ENCODE results near the gene MYDGF. TPM values are rescaled to one million over a fixed set of nuclear protein-coding genes. Genes with fewer than 3 reads are reported as not detected.

Gene MYDGF
- total RNA-seq, 1 experiment from 2014 or later, result 250 TPM

DNA sequence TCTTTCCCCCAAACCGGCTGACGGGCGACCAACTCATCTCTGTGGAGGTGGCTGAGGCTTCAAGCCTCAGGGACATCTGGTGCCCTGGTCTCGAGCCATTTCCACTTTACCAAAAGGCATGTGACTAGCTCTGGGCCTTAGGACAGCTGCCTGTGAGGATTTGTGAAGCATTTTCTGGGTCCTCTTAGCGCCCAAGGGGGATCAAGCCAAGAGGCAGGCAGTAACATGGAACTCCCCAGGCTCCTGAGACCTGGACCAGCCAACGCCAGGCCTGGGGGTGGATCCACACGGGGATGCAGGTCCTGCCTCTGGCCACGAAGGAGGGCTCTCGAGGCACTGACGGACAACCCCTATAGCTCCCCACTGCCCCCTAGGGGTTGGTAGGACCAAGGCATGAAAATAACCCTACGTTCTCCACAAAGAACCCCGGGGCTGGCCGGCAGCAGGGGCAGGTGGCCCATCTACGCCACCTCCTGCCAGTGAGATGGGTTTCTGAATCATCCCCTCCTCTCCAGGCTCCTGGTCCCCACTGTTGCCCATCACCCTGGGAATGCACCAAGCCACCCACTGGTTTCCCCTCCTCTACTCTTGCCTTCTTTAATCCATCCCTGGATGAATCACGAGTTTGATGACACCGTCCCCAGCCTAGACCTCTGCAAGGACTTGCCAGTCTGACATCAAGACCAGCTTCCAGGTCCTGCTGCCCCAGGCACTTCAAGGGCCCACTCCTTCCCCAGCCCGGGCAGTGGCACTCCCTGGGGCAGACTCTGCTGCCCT is 7.0 kb upstream of the MYDGF start:
- Histone ChIP-seq H3K27ac (no peak overlapping the region), H3K9me3 (replicated peaks) (no peaks in the 10 kb centered on the region), H3K27me3 (replicated peaks) (no peaks in the 10 kb centered on the region), H3K4me1 (replicated peaks) (no peaks in the 10 kb centered on the region), H3K4me3 (no peak overlapping the region), H3K36me3 (peaks cover 53% of the 10 kb centered on the region)
- peak in 1 of 2 experiments; percentile 55 for DNase-seq (ENCODE audit: low read depth in 1 of 2, low spot score in 2 of 2)

DNA sequence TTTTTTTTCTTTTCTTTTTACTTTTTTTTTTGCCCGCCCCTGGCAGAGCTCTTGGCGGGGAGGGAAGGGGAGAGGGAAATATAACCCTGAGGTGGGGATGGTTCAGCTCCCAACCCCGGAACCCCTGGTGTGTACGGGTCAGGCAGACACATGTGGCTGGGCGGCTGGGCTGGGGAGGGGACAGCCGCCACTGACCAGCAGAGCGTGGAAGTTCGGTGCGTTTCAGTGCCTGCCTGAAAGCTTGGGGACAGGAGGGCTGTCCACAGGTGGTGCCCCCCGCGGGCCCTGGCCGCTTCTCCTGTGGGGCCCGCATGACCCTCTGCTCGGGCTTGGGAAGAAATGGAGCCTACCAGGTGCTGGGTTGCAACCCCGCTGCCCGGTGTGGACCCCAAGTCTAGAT is 5.2 kb upstream of the MYDGF start:
- peaks cover 7% of the 10 kb centered on the region for H3K4me1 ChIP-seq (replicated peaks)
- H3K36me3 ChIP-seq, result peaks cover 43% of the 10 kb centered on the region
- no peak overlapping the region for H3K27ac ChIP-seq
- H3K9me3 ChIP-seq (replicated peaks), result no peaks in the 10 kb centered on the region; the same call in 1 of the 2 replicates
- no peaks in the 10 kb centered on the region for H3K27me3 ChIP-seq (replicated peaks)
- H3K4me3 ChIP-seq, result no peak overlapping the region
- DNase-seq (ENCODE audit: low read depth in 1 of 2, low spot score in 2 of 2), result no peak

DNA sequence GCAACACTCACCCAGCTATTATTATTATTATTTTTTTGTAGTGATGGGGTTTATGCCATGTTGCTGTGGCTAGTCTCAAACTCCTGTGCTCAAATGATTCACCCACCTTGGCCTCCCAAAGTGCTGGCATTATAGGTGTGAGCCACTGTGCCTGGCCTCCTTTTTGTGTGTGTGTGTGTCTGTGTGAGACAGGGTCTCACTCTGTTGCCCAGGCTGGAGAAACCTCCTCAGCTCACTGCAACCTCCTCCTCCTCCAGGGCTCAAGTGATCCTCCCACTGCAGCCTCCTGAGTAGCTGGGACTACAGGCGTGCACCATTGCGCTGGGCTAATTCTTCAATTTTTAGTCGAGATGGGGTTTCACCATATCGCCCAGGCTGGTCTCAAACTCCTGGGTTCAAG is 3.6 kb upstream of the MYDGF start:
- Histone ChIP-seq H3K27ac (no peak overlapping the region), H3K36me3 (peaks cover 47% of the 10 kb centered on the region), H3K27me3 (replicated peaks) (no peaks in the 10 kb centered on the region), H3K9me3 (replicated peaks) (no peaks in the 10 kb centered on the region; the same call in 1 of the 2 replicates), H3K4me3 (no peak overlapping the region), H3K4me1 (replicated peaks) (peaks cover 14% of the 10 kb centered on the region)
- DNase-seq (ENCODE audit: low read depth in 1 of 2, low spot score in 2 of 2), result no peak

DNA sequence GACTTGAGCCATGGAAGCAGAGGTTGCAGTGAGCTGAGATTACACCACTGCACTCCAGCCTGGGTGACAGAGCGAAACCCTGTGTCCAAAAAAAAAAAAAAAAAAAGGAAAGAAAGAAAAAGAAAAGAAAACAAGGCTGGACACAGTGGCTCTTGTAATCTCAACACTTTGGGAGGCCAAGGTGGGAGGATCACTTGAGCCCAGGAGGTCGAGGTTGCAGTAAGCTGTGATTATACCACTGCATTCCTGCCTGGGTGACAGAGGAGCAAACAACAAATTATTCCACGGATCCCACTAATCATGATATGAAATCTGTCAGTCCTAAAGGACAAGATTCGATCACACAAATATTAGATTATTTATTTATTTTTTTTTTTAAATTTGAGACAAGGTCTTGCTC is 3.1 kb upstream of the MYDGF start:
- H3K36me3 ChIP-seq, result peaks cover 47% of the 10 kb centered on the region
- no peak overlapping the region for H3K4me3 ChIP-seq
- peaks cover 14% of the 10 kb centered on the region for H3K4me1 ChIP-seq (replicated peaks)
- H3K27ac ChIP-seq, result no peak overlapping the region
- H3K9me3 ChIP-seq (replicated peaks), result no peaks in the 10 kb centered on the region; the same call in 1 of the 2 replicates
- no peak for DNase-seq (ENCODE audit: low read depth in 1 of 2, low spot score in 2 of 2)
- H3K27me3 ChIP-seq (replicated peaks), result no peaks in the 10 kb centered on the region

DNA sequence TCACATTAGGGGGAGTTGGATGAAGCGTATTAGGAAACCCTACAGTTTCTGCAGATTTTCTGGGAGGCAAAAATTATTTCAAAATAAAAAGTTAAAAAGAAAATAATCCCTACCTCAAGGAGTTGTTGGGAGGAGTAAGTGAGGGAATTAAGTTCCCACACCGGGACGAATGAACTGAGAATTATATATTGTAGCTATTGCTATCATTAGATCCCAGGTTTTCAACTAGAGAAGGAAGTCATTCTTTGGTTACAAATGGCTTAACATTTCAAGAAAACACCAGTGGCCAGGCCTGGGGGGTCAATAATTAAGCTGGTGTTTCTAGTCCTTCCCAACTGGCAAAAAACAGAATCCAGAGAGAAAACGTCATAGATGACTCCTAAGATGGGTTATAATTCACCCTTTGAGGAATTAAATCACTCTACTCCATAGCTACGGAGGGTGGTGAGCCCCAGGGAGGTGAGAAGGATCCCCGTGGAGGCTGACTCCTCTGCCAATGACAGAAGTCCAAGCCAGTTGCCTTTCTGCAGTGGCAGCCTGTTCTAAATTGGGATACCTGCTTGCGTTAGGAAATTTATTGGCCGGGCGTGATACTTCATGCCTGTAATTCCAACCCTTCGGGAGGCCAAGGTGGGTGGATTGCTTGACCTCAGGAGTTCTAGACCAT is 1.2 kb upstream of the MYDGF start:
- DNase-seq (ENCODE audit: low read depth in 1 of 2, low spot score in 2 of 2), result no peak
- Histone ChIP-seq H3K27me3 (replicated peaks) (no peaks in the 10 kb centered on the region), H3K36me3 (peaks cover 47% of the 10 kb centered on the region), H3K27ac (no peak overlapping the region), H3K9me3 (replicated peaks) (no peaks in the 10 kb centered on the region; the same call in 1 of the 2 replicates), H3K4me1 (replicated peaks) (peaks cover 14% of the 10 kb centered on the region), H3K4me3 (no peak overlapping the region)

DNA sequence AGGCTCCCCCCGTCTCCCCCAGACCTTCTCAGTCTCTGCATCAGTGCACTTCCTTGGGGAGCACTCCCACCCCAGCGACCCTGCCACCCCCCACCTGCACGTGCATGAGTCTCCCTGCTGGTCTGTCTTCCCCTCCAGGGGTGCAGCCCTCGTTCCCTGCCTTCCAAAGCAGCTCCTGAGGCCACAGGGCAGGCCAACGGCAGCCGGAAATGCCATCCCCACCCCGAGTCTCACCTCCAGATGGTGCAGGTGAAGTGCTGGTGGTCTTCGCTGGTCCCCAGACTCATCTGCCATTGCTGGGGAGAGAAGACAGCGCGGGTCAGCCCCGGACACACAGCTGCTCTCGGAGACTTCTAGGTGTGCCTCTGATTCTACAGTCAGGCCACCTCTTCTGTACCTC is 5.5 kb downstream of the MYDGF start:
- Histone ChIP-seq H3K36me3 (peaks cover 87% of the 10 kb centered on the region), H3K4me3 (no peak overlapping the region), H3K9me3 (replicated peaks) (no peaks in the 10 kb centered on the region), H3K27me3 (replicated peaks) (no peaks in the 10 kb centered on the region), H3K4me1 (replicated peaks) (peaks cover 8% of the 10 kb centered on the region), H3K27ac (no peak overlapping the region)
- DNase-seq (ENCODE audit: low read depth in 1 of 2, low spot score in 2 of 2), result no peak

DNA sequence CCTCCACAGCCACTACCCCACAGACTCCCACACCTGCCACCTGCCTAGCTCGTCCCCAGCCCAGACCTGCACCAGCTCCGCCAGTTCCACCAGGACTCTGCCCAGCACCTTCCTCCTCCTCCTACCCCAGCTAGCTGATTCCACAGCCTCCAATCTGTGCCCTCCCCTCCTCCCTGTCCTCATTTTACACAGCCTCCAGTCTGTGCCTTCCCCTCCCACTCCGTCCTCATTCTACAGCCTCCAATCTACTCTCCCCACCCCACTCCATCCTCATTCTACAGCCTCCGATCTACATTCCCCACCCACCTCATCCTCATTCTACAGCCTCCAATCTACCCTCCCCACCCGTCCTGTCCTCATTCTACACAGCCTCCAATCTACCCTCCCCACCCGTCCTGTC is 7.3 kb downstream of the MYDGF start:
- H3K36me3 ChIP-seq, result peaks cover 87% of the 10 kb centered on the region
- no peak for DNase-seq (ENCODE audit: low read depth in 1 of 2, low spot score in 2 of 2)

DNA sequence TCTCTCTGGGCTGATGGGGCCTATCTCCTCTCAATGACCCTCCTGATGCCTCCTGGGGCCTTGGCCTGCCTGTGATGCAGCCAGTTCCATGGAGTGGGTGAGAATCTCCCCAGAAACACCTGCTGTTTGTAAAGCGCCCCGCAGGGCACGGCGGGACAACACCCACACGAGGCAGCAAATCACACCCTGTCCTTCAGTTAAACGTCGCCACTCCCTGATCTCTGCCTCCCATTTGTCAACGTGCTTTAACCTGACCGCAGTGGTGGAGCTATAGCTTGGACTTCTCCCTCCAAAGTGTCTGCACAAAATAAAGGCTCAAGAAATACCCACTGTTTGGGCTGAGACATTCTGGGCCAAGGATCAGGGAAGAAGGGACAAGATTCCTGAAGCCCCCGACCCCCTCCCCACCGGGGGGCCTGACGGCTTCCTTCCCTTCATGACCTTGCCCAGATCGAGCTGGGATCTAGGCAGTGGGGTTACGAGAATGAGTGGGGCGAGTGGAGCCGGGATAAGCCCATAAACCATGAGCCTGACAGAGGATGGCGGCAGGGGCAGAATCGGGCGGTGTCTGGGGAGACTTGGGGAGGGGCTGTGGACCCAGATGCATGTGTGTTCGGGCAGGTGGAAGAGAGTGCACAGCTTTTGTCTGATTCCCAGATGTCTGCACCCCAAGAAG is 8.0 kb downstream of the MYDGF start:
- H3K36me3 ChIP-seq, result peaks cover 87% of the 10 kb centered on the region
- H3K4me3 ChIP-seq, result no peak overlapping the region
- H3K27ac ChIP-seq, result no peak overlapping the region
- no peaks in the 10 kb centered on the region for H3K27me3 ChIP-seq (replicated peaks)
- no peaks in the 10 kb centered on the region for H3K9me3 ChIP-seq (replicated peaks)
- no peaks in the 10 kb centered on the region for H3K4me1 ChIP-seq (replicated peaks)
- no peak for DNase-seq (ENCODE audit: low read depth in 1 of 2, low spot score in 2 of 2)

More for the DNA sequence above, 7.3 kb downstream of the MYDGF start:
- Histone ChIP-seq H3K9me3 (replicated peaks) (no peaks in the 10 kb centered on the region), H3K4me1 (replicated peaks) (no peaks in the 10 kb centered on the region), H3K4me3 (no peak overlapping the region), H3K27me3 (replicated peaks) (no peaks in the 10 kb centered on the region), H3K27ac (no peak overlapping the region)

DNA sequence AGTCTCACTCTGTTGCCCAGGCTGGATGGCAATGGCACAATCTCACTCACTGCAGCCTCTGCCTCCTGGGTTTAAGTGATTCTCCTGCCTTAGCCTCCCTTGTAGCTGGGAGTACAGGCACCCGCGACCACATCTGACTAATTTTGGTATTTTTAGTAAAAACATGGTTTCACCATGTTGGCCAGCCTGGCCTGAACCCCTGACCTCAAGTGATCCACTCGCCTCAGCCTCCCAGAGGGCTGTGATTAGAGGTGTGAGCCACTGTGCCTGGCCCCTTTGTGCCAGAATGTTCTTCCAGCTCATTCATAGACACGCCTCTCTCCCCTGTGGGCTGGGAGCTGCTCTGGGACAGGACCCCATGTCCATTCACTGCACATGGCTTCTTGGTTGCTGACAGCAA is 9.1 kb downstream of the MYDGF start:
- peaks cover 87% of the 10 kb centered on the region for H3K36me3 ChIP-seq

DNA sequence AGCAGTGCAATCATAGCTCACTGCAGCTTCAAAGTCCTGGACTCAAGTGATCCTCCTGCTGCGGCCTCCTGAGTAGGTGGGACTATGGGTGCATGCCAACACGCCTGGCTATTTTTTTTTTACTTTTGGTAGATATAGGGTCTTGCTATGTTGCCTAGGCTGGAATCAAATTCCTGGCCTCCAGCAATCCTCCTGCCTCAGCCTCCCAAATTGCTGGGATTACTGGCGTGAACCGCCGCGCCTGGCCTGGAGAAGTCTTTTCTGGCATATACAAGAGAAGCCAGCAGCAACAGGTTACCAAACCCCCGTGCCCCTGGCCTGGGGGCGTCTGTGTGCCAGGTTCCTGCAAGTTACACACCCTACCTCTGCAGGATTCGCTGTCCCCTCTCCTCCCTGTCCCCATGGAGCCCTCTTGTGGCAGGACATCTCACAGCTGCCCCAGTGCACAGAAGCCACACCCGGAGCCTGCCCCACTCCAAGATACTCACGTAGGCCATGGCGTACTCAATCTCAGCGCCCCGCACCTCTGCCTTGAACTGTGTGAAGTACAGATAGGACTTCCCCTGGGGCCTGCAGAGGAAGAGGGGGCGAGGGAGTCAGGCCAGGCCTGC is 9.9 kb downstream of the MYDGF start:
- no peak for DNase-seq (ENCODE audit: low read depth in 1 of 2, low spot score in 2 of 2)
- Histone ChIP-seq H3K4me1 (replicated peaks) (no peaks in the 10 kb centered on the region), H3K27me3 (replicated peaks) (no peaks in the 10 kb centered on the region), H3K4me3 (no peak overlapping the region), H3K36me3 (peaks cover 89% of the 10 kb centered on the region), H3K27ac (no peak overlapping the region), H3K9me3 (replicated peaks) (no peaks in the 10 kb centered on the region)

More for the DNA sequence above, 9.1 kb downstream of the MYDGF start:
- no peaks in the 10 kb centered on the region for H3K4me1 ChIP-seq (replicated peaks)
- H3K27me3 ChIP-seq (replicated peaks), result no peaks in the 10 kb centered on the region
- no peak overlapping the region for H3K27ac ChIP-seq
- no peak for DNase-seq (ENCODE audit: low read depth in 1 of 2, low spot score in 2 of 2)
- no peaks in the 10 kb centered on the region for H3K9me3 ChIP-seq (replicated peaks)
- no peak overlapping the region for H3K4me3 ChIP-seq

DNA sequence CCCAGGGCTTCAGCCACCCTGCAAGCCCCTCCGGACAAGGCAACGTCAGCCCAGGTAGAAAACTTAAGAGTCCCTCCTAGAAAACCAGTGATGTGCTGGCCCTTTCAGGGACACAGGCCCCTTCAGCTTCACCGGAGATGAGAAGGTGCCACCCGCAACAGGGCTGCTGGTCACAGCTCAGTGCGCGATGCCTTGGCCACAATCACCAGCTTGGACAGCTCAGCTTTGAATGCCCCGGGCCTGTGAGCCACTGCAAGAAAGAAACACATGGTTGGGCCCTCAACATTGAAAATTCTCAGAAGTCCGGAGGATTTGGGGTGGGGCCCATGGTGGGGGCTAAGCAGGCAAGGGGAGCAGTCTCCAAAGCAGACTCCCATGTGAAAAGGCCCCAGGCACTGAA is 12.3 kb downstream of the MYDGF start:
- DNase-seq (ENCODE audit: low read depth in 1 of 2, low spot score in 2 of 2), result no peak
- Histone ChIP-seq H3K27me3 (replicated peaks) (no peaks in the 10 kb centered on the region), H3K9me3 (replicated peaks) (no peaks in the 10 kb centered on the region), H3K27ac (no peak overlapping the region), H3K4me3 (no peak overlapping the region), H3K4me1 (replicated peaks) (no peaks in the 10 kb centered on the region), H3K36me3 (peaks cover 89% of the 10 kb centered on the region)

DNA sequence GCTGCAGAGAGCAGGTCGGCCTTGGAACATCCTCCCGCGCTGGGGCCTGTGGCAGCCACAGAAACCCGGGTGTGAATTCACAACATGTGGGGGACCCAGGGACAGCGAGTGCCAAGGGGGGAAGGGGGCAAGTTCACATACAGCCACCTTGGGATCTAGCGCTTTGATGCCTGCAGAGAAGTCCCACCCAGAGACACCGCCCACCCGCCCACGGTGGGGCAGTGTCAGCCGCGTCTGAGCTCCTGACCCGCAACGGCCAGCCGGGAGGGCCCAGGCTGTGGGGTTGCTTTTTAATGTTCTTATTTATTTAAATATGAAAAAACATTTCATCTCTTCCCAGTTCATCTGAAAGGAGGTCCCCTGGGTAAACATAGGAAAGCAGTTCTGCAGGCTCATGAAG is 12.9 kb downstream of the MYDGF start:
- no peak overlapping the region for H3K4me3 ChIP-seq
- peaks cover 90% of the 10 kb centered on the region for H3K36me3 ChIP-seq
- no peak overlapping the region for H3K27ac ChIP-seq

DNA sequence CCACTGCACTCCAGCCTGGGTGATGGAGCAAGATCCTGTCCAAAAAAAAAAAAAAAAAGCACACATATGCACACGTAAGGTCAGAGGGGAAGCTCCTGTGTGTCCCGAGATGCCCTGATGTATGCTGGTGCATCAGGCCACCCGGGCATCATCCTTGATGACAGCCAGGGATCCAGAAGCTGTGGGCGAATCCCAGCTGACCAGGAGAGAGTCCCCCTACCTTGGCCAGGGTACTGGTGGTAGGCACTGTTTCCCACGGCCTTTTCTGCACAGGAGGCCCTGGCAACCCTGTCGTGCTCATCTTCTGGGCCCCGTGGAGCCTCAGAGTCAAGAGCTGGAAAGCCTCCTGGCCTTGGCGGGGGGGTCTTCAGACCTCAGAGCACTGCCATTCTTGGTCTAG is 14.0 kb downstream of the MYDGF start:
- Histone ChIP-seq H3K4me1 (replicated peaks) (no peaks in the 10 kb centered on the region), H3K9me3 (replicated peaks) (no peaks in the 10 kb centered on the region), H3K4me3 (no peak overlapping the region), H3K36me3 (peaks cover 87% of the 10 kb centered on the region), H3K27ac (no peak overlapping the region), H3K27me3 (replicated peaks) (no peaks in the 10 kb centered on the region)
- no peak for DNase-seq (ENCODE audit: low read depth in 1 of 2, low spot score in 2 of 2)

More for the DNA sequence above, 12.9 kb downstream of the MYDGF start:
- Histone ChIP-seq H3K9me3 (replicated peaks) (no peaks in the 10 kb centered on the region), H3K27me3 (replicated peaks) (no peaks in the 10 kb centered on the region), H3K4me1 (replicated peaks) (no peaks in the 10 kb centered on the region)
- no peak for DNase-seq (ENCODE audit: low read depth in 1 of 2, low spot score in 2 of 2)
